NCI-H510A (cell line): ENCODE data around the gene MICU2.

Experiments
- DNase-seq: peaks from one replicate; lab custom pipeline; 2025; lab: John Stamatoyannopoulos, UW

Gene MICU2

DNA sequence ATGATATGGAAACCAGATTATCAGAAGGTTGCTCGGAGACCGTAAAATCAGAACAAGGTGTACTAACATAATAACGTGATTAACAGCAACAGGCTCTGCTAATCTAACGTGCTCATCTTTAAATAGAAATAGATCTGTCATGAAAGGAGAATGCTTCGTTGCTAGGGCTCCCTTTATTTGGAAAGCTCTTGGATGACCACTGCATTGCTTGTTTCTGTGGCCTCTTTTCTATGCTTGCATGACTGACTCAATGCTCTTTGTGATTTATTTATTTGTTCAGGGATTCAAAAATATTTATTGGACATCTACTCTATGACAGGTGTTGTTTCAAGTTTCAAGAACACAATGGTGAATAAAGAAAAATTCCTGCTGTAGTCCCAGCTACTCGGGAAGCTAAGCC lies 122.6 kb downstream of the MICU2 start:
- DNase-seq, result no peak

- peak; percentile 9 for DNase-seq
Measured at GRCh38 chr13:21478881-21479808, 124.8 kb downstream of the MICU2 start.

GRCh38 chr13:21476893-21477472 lies 127.0 kb downstream of the MICU2 start:
- peak; percentile 47 for DNase-seq

DNA sequence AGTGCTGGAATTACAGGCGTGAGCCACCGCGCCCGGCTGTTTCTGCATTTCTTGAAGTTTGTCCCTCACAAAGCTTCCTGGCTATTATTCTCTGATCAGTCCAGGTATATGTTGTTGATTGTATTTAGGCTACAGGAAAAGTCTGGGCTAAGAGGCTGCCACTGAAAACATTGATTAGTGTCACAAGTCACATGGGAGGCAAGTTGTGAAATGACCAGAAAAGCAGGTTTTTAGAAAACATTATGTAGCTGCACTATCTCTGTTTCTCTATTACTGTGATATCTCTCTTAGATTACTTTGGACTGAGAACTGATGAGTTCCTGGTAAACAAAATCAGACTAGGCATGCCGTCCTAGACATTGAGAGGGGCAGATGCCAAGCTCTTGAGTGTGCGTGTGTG lies 128.9 kb downstream of the MICU2 start:
- no peak for DNase-seq

- no peak for DNase-seq
Measured at GRCh38 chr13:21470785-21471184, 133.2 kb downstream of the MICU2 start.

DNA sequence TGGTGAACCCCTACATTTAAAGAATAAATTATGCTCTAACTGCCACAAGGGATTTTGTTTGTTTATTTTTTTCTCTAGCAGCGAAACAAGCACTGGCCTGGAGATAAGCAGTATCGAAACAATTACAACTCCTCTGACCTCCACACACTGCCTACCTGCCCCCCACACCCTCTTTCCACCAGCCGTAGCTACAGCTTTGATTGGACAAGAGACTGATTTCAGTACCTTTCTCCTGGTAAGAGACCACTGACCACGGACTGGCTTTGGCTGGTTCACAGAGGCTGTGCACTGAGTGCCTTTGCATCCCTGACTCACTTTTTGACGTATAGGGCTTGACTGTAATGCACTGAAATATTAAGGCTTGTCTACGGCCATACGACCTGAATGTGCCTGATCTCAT lies 137.4 kb downstream of the MICU2 start:
- no peak for DNase-seq

GRCh38 chr13:21465710-21466160 lies 138.2 kb downstream of the MICU2 start:
- no peak for DNase-seq

- DNase-seq, result no peak
Measured at GRCh38 chr13:21463424-21463823, 140.5 kb downstream of the MICU2 start.

DNA sequence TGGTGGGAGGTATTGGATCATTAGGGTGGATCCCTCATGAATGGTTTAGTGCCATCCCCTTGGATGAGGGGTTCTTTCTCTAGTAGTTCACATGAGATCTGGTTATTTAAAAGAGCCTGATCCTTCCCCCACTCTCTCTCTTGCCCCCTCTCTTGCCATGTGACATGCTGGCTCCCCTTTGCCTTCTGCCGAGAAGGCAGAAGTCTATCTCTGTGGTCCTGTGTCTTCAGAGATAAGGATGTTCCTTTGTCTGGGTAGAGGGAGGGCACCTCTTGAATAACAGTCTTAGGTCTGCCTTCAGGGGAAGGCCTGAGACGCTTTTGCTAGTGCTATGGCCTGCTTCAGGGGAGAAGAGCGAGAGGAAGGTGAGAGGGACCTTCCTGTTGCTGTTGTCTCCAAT lies 142.8 kb downstream of the MICU2 start:
- DNase-seq, result no peak

DNA sequence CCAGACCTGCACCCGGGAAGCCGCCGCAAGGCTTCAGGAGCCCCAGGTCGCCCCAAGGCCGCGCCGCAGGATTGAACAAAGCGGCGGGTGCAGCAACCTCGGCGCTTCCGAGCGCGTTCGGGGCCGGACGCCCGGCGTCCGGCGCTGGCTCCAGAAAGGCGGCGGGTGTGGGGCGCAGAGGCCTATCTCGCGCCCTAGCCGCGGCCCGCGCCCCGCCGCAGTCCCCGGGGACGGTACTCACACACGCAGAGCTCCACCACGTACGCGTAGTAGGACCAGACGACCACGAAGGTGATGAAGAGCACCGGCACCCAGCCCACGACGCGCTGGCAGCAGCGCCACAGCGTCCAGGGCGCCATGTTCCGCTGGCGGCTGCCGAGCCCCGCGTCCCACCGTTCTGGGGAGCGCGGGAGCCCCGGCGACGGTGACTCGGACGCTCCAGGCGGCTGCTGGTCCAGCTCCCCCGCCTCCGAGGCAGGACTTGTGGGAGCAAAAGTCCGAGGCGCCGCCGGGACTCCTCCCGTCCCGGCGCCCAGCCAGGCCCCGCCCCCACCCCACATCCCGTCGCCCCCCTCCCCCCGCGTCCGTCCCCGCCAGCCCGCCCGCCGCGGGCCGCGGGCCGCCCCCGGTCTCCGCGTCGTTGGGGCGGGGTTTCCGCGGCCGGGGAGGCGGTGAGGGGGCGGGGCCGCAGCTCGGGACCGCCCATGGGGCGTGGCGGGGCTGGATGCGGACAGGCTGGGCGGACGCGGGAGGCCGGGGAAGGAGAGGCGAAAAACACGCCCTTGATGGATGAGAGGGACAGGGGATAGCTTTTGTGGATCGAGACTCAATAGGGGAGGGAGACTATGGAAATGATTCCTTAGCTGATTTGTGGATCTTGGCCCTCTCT lies 144.9 kb downstream of the MICU2 start, which contains the start of gene ZDHHC20:
TSS of gene ZDHHC20 (minus strand) at position 491 of the 889 bp plus-strand sequence. CDS start at position 359, 132 bp downstream.
- peak; percentile 58 for DNase-seq

- DNase-seq, result peak; percentile 15
Measured at GRCh38 chr13:21458451-21458812, 145.5 kb downstream of the MICU2 start.

DNA sequence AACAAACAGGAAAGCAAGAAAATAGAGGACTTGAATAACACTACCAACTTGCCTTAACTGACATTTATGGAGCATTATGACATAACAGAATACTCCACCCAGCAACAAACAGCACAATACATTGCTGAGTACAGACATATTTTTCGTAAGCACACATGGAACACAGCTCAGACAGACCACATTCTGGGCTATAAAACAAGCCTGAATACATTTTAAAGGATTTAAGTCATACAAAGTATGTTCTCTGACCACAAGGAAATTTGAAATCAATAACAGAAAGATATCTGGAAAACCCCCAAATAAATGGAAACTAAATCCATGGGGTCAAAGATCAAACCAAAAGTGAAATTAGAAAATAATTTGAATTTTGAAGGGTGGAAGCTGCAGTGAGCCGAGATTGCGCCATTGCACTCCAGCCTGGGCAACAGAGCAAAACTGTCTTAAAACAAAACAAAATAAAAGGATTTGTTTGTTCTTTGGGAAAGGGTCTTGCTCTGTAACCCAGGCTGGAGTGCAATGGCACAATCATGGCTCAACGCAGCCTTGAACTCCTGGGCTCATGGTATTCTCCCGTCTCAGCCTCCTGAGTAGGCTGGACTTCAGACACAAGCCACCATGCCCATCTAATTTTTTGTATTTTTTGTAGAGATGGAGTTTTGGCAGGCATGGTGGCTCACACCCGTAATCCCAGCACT lies 150.4 kb downstream of the MICU2 start:
- DNase-seq, result no peak

DNA sequence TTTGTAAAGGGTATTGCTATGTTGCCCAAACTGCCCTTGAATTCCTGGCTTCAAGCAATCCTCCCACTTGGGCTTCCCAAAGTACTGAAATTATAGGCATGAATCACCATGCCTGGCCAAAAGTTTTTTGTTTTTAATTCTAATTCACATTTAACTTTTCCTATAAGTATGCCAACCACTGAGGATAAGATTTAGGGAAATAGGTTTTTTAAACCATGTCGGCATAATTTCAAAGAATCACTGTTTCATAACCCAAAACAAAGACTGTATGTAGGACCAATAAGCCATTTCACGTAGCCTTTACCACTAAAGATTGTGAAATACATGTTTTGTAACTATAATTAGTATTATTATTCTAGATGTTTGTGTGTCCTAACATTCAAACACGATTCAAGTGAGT lies 153.0 kb downstream of the MICU2 start:
- DNase-seq, result no peak

- no peak for DNase-seq
Measured at GRCh38 chr13:21446656-21447055, 157.3 kb downstream of the MICU2 start.

- no peak for DNase-seq
Measured at GRCh38 chr13:21445759-21446158, 158.2 kb downstream of the MICU2 start.

DNA sequence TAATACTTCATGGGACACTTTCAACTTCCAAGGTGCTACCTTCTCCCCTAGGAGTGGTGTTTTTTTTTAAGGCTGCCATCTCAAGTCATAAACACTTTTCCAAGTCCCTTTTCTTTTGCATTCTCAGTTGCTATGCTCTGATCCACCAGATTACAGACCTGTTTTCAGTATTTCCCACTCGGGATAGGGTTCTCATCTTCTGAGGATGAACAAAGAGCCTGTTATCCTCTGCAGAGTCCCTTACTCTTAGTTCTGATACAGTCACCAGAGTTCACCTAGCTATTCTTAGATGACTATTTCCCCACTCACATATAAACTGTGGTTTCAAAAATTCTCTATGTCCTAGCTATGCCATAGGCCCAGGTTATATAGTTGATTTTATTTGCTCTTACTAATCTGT lies 160.8 kb downstream of the MICU2 start:
- DNase-seq, result no peak
